ENCODE results near the gene DNMBP. TPM values are rescaled to one million over a fixed set of nuclear protein-coding genes. Genes with fewer than 3 reads are reported as not detected.

Gene DNMBP
- total and polyA plus RNA-seq, 2 of the 8 experiments (the other 6 are each of a cell fraction or from before 2014, with no cell fraction given), result 19.1 to 26.4 TPM

- TF ChIP-seq, protein P1, sequence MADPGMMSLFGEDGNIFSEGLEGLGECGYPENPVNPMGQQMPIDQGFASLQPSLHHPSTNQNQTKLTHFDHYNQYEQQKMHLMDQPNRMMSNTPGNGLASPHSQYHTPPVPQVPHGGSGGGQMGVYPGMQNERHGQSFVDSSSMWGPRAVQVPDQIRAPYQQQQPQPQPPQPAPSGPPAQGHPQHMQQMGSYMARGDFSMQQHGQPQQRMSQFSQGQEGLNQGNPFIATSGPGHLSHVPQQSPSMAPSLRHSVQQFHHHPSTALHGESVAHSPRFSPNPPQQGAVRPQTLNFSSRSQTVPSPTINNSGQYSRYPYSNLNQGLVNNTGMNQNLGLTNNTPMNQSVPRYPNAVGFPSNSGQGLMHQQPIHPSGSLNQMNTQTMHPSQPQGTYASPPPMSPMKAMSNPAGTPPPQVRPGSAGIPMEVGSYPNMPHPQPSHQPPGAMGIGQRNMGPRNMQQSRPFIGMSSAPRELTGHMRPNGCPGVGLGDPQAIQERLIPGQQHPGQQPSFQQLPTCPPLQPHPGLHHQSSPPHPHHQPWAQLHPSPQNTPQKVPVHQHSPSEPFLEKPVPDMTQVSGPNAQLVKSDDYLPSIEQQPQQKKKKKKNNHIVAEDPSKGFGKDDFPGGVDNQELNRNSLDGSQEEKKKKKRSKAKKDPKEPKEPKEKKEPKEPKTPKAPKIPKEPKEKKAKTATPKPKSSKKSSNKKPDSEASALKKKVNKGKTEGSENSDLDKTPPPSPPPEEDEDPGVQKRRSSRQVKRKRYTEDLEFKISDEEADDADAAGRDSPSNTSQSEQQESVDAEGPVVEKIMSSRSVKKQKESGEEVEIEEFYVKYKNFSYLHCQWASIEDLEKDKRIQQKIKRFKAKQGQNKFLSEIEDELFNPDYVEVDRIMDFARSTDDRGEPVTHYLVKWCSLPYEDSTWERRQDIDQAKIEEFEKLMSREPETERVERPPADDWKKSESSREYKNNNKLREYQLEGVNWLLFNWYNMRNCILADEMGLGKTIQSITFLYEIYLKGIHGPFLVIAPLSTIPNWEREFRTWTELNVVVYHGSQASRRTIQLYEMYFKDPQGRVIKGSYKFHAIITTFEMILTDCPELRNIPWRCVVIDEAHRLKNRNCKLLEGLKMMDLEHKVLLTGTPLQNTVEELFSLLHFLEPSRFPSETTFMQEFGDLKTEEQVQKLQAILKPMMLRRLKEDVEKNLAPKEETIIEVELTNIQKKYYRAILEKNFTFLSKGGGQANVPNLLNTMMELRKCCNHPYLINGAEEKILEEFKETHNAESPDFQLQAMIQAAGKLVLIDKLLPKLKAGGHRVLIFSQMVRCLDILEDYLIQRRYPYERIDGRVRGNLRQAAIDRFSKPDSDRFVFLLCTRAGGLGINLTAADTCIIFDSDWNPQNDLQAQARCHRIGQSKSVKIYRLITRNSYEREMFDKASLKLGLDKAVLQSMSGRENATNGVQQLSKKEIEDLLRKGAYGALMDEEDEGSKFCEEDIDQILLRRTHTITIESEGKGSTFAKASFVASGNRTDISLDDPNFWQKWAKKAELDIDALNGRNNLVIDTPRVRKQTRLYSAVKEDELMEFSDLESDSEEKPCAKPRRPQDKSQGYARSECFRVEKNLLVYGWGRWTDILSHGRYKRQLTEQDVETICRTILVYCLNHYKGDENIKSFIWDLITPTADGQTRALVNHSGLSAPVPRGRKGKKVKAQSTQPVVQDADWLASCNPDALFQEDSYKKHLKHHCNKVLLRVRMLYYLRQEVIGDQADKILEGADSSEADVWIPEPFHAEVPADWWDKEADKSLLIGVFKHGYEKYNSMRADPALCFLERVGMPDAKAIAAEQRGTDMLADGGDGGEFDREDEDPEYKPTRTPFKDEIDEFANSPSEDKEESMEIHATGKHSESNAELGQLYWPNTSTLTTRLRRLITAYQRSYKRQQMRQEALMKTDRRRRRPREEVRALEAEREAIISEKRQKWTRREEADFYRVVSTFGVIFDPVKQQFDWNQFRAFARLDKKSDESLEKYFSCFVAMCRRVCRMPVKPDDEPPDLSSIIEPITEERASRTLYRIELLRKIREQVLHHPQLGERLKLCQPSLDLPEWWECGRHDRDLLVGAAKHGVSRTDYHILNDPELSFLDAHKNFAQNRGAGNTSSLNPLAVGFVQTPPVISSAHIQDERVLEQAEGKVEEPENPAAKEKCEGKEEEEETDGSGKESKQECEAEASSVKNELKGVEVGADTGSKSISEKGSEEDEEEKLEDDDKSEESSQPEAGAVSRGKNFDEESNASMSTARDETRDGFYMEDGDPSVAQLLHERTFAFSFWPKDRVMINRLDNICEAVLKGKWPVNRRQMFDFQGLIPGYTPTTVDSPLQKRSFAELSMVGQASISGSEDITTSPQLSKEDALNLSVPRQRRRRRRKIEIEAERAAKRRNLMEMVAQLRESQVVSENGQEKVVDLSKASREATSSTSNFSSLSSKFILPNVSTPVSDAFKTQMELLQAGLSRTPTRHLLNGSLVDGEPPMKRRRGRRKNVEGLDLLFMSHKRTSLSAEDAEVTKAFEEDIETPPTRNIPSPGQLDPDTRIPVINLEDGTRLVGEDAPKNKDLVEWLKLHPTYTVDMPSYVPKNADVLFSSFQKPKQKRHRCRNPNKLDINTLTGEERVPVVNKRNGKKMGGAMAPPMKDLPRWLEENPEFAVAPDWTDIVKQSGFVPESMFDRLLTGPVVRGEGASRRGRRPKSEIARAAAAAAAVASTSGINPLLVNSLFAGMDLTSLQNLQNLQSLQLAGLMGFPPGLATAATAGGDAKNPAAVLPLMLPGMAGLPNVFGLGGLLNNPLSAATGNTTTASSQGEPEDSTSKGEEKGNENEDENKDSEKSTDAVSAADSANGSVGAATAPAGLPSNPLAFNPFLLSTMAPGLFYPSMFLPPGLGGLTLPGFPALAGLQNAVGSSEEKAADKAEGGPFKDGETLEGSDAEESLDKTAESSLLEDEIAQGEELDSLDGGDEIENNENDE (IDR thresholded peaks at IDR 0.05; ENCODE audit: insufficient replicate concordance, low read length), result no peak
- TF ChIP-seq CREB1 (IDR thresholded peaks at IDR 0.05), result no peak
These were observed 10.6 kb upstream of the DNMBP start (continued) for GRCh38 chr10:100020142-100020885.

All from H1 (cell line).